Gastroesophageal sphincter (tissue), 4 donors: ENCODE results near the gene IFT81. TPM values are rescaled to one million over a fixed set of nuclear protein-coding genes. Genes with fewer than 3 reads are reported as not detected.
"Not testable (repeated sequence)": the region's sequence is repeated elsewhere in the genome, so short reads cannot be mapped to it uniquely, and the experiment has no call there.

ENCODE experiments used
- ATAC-seq: fragments of 150-250 bp; one replicate; pipeline ENCODE4 v1.9.1; 2016; ENCODE audit warnings: mild to moderate bottlenecking, moderate library complexity
- H3K27ac ChIP-seq, 4 donors: fragments of 200-600 bp; sonication (generic) in 3 of 4; 1 replicate in 3 of 4; 2 replicates in 1 of 4; pipeline ENCODE4 v1.5.1; 2016 to 2019
- H3K27me3 ChIP-seq: fragments of 200-600 bp; sonication (generic); one replicate; pipeline ENCODE4 v1.5.1; 2019
- H3K36me3 ChIP-seq, 2 donors: fragments of 200-600 bp; sonication (generic); one replicate each; pipeline ENCODE4 v1.5.1; 2019; ENCODE audit warnings: control low read depth in 1 of 2
- H3K4me1 ChIP-seq, 3 donors: fragments of 200-600 bp; sonication (generic); 1 replicate in 2 of 3; 2 replicates in 1 of 3; pipeline ENCODE4 v1.5.1; 2016 to 2019; ENCODE audit warnings: control low read depth in 2 of 3
- H3K4me3 ChIP-seq, 2 donors: fragments of 200-600 bp; sonication (generic); one replicate each; pipeline ENCODE4 v1.5.1; 2019; ENCODE audit warnings: mild to moderate bottlenecking in 1 of 2, moderate library complexity in 1 of 2
- H3K9me3 ChIP-seq, 3 donors: fragments of 200-600 bp; sonication (generic); one replicate each; pipeline ENCODE4 v1.5.1; 2017 to 2019; ENCODE audit warnings: control low read depth in 2 of 3
- CTCF ChIP-seq, 4 experiments: fragments of 200-600 bp in 2 of 4; fragments of 450-650 bp in 2 of 4; sonication (generic) in 1 of 4; IDR thresholded peaks; one replicate each; pipeline ENCODE4 v1.5.1; 2017 to 2019; ENCODE audit warnings: antibody characterized with exemption in 4 of 4, mild to moderate bottlenecking in 2 of 4, moderate library complexity in 2 of 4
- EP300 ChIP-seq: sonication (generic); formaldehyde crosslinking; IDR thresholded peaks from one replicate; pipeline ENCODE4 v1.6.1; 2017; ENCODE audit warnings: antibody characterized with exemption, mild to moderate bottlenecking
- POLR2A ChIP-seq, 2 donors: fragments of 450-650 bp; IDR thresholded peaks; one replicate each; pipeline ENCODE4 v1.6.1; 2017; ENCODE audit warnings: antibody characterized with exemption in 2 of 2, mild to moderate bottlenecking in 2 of 2, moderate library complexity in 1 of 2
- POLR2AphosphoS5 ChIP-seq: sonication (generic); formaldehyde crosslinking; IDR thresholded peaks from one replicate; pipeline ENCODE4 v1.6.1; 2017; ENCODE audit warnings: antibody characterized with exemption
- WGBS, 2 donors: methylation state at CpG; one replicate each; pipeline ENCODE4 v1.1.5; 2018; ENCODE audit warnings: low coverage in 1 of 2; 5-methylcytosine and 5-hydroxymethylcytosine counted together
- total RNA-seq, 4 donors: library from RNA; depleted of rRNA; stranded (reverse); fragments of >200 nt; gene quantifications; one replicate each; pipeline ENCODE4 v1.1.0, GENCODE V29; 2016

Gene IFT81
- total RNA-seq, 4 donors from 2014 or later: 16.0 to 40.0 (median 20.7) TPM

DNA sequence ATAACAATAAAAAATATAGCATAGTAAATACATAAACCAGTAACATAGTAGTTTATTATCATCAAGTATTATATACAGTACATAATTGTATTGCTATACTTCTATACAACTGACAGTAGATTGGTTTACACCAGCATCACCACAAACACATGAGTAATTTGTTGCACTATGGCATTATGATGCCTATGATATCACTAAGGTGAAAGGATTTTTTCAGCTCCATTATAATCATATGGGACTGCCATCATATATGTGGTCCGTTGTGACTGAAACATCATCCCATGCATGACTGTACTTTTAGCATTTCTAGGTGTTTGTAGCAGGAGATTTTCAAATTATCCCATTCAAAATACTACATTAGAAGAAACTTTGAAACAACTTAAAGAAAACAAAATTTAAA is 77.8 kb downstream of the IFT81 start:
- no peaks in the 10 kb centered on the region for H3K27me3 ChIP-seq
- H3K9me3 ChIP-seq: no peaks in the 10 kb centered on the region
- peaks cover 0 to 74% of the 10 kb centered on the region in 2 donors for H3K36me3 ChIP-seq
- H3K4me3 ChIP-seq: no peak overlapping the region
- 90 to 92% methylated on average over 1 of the region's 1 CpG for WGBS, 2 donors
- no peak overlapping the region for H3K27ac ChIP-seq
- no peaks in the 10 kb centered on the region for H3K4me1 ChIP-seq
- ATAC-seq: no peak
- no peak for TF ChIP-seq EP300
- no peak for TF ChIP-seq POLR2AphosphoS5
- TF ChIP-seq CTCF (IDR thresholded peaks at IDR 0.05): no peak
- no peak for TF ChIP-seq POLR2A (IDR thresholded peaks at IDR 0.05)

GRCh38 chr12:110203546-110203945 is 79.4 kb downstream of the IFT81 start:
- TF ChIP-seq CTCF (IDR thresholded peaks at IDR 0.05) (no peak), EP300 (no peak), POLR2AphosphoS5 (no peak), POLR2A (IDR thresholded peaks at IDR 0.05) (no peak)
- no peaks in the 10 kb centered on the region for H3K27me3 ChIP-seq
- H3K36me3 ChIP-seq: peaks cover 0 to 87% of the 10 kb centered on the region in 2 donors
- no peaks in the 10 kb centered on the region for H3K9me3 ChIP-seq
- H3K4me1 ChIP-seq: no peaks in the 10 kb centered on the region
- ATAC-seq: no peak
- WGBS, 2 donors: 78 to 85% methylated on average over 2 of the region's 2 CpGs
- H3K4me3 ChIP-seq: no peak overlapping the region
- H3K27ac ChIP-seq: no peak overlapping the region

DNA sequence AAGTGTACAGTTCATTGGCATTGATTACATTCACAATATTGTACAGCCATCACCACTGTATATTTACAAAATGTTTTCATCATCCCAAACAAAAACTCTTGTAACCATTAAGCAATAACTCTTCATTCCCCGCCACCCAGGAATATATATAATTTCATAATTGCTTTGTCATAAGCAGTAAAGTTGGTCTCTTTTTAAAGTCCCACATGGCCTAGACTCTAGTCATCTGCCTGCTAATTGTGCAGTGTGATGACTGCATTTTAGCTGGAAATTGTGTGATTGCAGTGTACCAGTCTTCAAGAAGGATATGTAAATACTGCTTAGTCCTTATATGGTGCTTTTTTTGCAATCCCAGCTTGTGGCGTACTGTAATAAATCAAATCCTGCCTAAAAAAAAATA is 81.8 kb downstream of the IFT81 start:
- Histone ChIP-seq H3K4me1 (no peaks in the 10 kb centered on the region), H3K27ac (no peak overlapping the region), H3K27me3 (no peaks in the 10 kb centered on the region), H3K36me3 (peaks cover 0 to 88% of the 10 kb centered on the region in 2 donors), H3K4me3 (no peak overlapping the region), H3K9me3 (no peaks in the 10 kb centered on the region)
- no peak for TF ChIP-seq POLR2AphosphoS5
- no peak for TF ChIP-seq CTCF (IDR thresholded peaks at IDR 0.05)
- TF ChIP-seq POLR2A (IDR thresholded peaks at IDR 0.05): no peak
- no peak for TF ChIP-seq EP300
- ATAC-seq: no peak
- 100% methylated on average over 2 of the region's 2 CpGs for WGBS, 2 donors

DNA sequence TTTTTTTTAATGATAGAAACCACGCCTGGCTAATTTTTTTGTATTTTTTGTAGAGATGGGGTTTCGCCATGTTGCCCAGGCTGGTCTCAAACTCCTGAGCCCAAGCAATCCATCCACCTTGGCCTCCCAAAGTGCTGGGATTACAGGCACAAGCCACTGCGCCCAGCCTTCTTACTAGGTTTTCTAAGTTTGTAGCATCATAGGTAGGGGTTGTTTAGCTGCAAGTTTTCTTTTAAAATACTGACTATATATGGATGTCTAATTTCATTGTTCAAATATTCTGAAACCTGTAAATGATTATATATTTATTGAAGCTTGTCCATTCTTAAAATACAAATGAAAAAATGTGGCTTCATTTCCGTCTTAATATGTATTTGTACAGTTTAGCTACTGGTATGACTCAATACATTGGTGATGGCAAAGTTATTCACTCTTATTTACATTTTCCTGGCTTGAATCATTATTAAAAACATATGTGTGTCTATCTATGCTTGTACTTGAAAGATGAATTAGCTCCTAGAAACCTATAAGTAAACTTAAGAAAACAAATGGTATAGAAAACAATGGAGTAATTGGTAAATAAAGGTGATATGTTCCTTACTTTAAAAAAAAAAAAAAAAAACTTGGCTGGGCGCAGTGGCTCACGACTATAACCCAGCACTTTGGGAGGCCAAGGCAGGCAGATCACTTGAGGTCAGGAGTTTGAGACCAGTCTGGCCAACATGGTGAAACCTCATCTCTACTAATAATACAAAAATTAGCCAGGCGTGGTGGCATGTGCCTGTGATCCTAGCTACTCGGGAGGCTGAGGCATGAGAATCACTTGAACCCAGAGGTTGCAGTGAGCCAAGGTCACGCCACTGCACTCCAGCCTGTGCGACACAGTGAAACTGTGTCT is 87.7 kb downstream of the IFT81 start:
- H3K36me3 ChIP-seq: peaks cover 0 to 55% of the 10 kb centered on the region in 2 donors
- not testable (repeated sequence) for H3K9me3 ChIP-seq, H3K4me3 ChIP-seq, H3K27ac ChIP-seq, ATAC-seq, H3K4me1 ChIP-seq, H3K27me3 ChIP-seq
- 92 to 99% methylated on average over 9 to 10 of the region's 10 CpGs for WGBS, 2 donors

- WGBS, 2 donors: 64 to 74% methylated on average over 7 of the region's 7 CpGs
- Histone ChIP-seq H3K27ac (no peak overlapping the region), H3K27me3 (no peaks in the 10 kb centered on the region)
Measured at GRCh38 chr12:110217996-110218674, 94.0 kb downstream of the IFT81 start.

More at GRCh38 chr12:110217996-110218674, 94.0 kb downstream of the IFT81 start:
- no peak for ATAC-seq
- Histone ChIP-seq H3K4me1 (peaks cover 0 to 28% (median 7%) of the 10 kb centered on the region in 3 donors), H3K36me3 (peaks cover 0 to 29% of the 10 kb centered on the region in 2 donors), H3K9me3 (peaks cover 0 to 2% (median 0%) of the 10 kb centered on the region in 3 donors), H3K4me3 (no peak overlapping the region)
- TF ChIP-seq CTCF (IDR thresholded peaks at IDR 0.05): no peak
- TF ChIP-seq POLR2AphosphoS5: no peak
- no peak for TF ChIP-seq EP300
